Spleen (tissue), 7 donors: ENCODE measurements around the gene KANSL3.

Experiments
- CTCF ChIP-seq, 11 experiments: fragments of 200-600 bp in 7 of 11; fragments of 450-650 bp in 4 of 11; sonication (generic) in 4 of 11; IDR thresholded peaks in 8 of 11; conservative IDR thresholded peaks in 3 of 11; 1 replicate in 7 of 11; 2 replicates in 4 of 11; pipeline versions ENCODE4 v1.4.0 to v1.8.0; 2016 to 2021; ENCODE audit warnings: antibody characterized with exemption in 11 of 11, inconsistent platforms in 4 of 11, mild to moderate bottlenecking in 1 of 11
- POLR2A ChIP-seq, 3 donors: fragments of 450-650 bp; IDR thresholded peaks; one replicate each; pipeline ENCODE4 v1.5.1; 2017; ENCODE audit warnings: antibody characterized with exemption in 3 of 3, mild to moderate bottlenecking in 1 of 3
- POLR2AphosphoS5 ChIP-seq, 3 donors: sonication (generic); formaldehyde crosslinking; IDR thresholded peaks; one replicate each; pipeline ENCODE4 v1.5.1; 2017; ENCODE audit warnings: antibody characterized with exemption in 3 of 3
- donor health status: DM: no; HTN: no; CAD: no; lungs with moderate emphysema.
- donor health status: DM: no; HTN: no; CAD: no.
- donor health status: DM: no; HTN: no; CAD: no.

GRCh38 chr2:96549967-96550786 lies 87.9 kb downstream of the KANSL3 start:
- peak in 5 of 11 experiments; percentile 12 to 26 (median 22) for TF ChIP-seq CTCF (IDR thresholded peaks at IDR 0.05 in 8 of 11, conservative IDR thresholded peaks at IDR 0.05 in 3 of 11)
- TF ChIP-seq POLR2AphosphoS5 (IDR thresholded peaks at IDR 0.05) = peak; percentile 12 to 61 (median 17)
- no peak for TF ChIP-seq POLR2A (IDR thresholded peaks at IDR 0.05)
